Measurements from ENCODE around the gene DLG2. TPM values are rescaled to one million over a fixed set of nuclear protein-coding genes. Genes with fewer than 3 reads are reported as not detected.

DLG2 gene
- total RNA-seq, 1 donor, result 3.0 TPM

DNA sequence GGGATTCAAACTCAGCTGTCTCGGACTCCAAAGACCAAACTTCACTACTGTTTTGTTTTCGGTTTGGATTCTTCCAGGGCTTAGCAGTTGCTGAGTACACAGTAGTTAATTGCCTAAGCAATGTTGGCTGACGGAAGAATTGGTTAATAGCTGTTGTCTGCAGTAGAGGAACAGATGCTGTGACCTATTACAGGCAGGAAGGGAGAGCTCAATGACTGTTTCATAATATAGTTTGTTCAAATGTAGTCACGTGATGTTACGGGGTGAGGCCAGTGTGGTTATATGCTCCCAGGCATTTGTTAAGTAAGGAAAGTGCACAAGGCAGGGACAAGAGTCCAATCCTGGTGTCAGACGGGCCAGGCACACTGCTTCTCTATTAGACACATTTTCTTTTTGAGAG, 2118.3 kb downstream of the DLG2 start:
- no peak overlapping the region for H3K4me3 ChIP-seq (ENCODE audit: low read depth, low read length)
- DNase-seq (ENCODE audit: low read depth), result no peak
- TF ChIP-seq CTCF (IDR thresholded peaks at IDR 0.05; ENCODE audit: insufficient read depth, low read length), result no peak

DNA sequence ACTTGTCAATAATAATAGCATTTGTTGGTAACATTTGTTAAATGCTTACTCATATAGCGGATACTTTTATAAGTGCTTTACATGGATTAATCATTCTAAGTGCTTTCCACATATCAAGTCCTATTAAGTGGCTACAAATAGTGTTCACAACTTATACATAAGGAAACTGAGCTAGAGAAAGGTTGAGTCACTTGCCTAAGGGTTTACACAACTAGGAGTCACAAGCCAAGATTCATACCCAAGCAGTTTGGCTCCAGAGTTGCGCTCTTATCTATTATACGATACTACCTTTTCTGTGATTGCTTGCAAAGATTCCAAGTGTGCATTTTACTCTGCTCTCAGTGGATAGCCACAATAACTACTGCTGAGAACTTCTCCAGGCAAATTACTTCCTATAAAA, 2125.1 kb downstream of the DLG2 start:
- no peak for TF ChIP-seq CTCF (IDR thresholded peaks at IDR 0.05; ENCODE audit: insufficient read depth, low read length)
- peak; percentile 2 for DNase-seq (ENCODE audit: low read depth)

DNA sequence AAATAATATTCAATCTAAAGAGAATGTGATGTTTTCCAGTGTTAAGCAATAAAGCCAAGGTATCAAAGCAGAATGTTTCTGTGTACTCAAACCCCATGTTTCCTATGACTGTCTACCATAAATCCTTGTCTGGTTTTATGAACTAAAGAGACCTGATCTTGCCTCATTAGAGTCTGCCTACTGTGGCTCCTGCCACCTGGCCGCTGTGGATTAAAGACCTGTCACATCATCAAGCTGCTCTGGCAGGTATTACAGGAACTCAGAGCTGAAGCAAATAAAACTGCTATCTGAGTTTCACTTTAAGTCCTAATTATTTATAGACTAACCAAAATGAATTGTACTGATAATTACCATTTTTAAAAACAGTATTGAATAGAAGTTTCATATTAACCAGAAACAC, 2133.2 kb downstream of the DLG2 start:
- DNase-seq (ENCODE audit: low read depth), result no peak
- TF ChIP-seq CTCF (IDR thresholded peaks at IDR 0.05; ENCODE audit: insufficient read depth, low read length), result no peak
- no peak overlapping the region for H3K4me3 ChIP-seq (ENCODE audit: low read depth, low read length)

More for the DNA sequence above, 2125.1 kb downstream of the DLG2 start:
- H3K4me3 ChIP-seq (ENCODE audit: low read depth, low read length), result no peak overlapping the region

DNA sequence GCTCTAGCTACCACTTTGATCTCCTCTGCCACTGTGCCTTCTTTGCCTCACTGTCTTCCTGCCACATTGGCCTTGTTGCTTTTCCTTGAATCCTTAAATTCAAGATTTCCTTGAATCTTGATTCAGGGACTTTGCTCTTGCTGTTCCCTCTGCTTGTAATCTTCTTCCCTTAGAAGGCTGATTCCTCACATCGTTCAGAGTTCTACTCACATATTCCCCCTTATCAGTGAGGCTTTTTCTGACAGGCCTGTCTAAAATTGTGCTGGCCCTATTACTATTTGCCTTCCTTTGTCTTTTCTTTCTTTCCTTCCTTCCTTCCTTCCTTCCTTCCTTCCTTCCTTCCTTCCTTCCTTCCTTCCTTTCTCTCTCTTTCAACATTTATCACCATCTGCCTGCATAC, 2134.1 kb downstream of the DLG2 start:
- H3K4me3 ChIP-seq (ENCODE audit: low read depth, low read length), result no peak overlapping the region
- no peak for TF ChIP-seq CTCF (IDR thresholded peaks at IDR 0.05; ENCODE audit: insufficient read depth, low read length)

DNA sequence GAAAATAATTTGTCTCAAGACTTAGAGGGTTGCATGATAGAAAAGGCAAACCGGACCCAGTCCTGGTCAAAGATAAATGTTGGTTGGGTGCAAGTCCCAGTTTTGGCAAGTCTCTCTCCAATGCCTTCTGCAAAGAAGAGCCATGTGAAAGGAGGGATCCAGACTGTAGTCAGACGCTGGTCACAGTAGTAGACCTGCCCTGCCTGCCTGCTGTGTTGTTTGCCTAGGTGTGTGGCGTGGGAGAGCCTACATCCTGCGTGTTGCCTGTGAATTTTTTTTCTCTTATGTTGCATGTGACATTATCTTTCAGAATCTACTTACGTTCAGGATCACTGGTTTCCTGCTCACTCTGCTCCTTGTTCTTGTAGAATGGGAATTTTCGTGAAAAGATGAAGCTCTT, 2143.3 kb downstream of the DLG2 start:
- H3K4me3 ChIP-seq (ENCODE audit: low read depth, low read length), result no peak overlapping the region
- DNase-seq (ENCODE audit: low read depth), result no peak
- no peak for TF ChIP-seq CTCF (IDR thresholded peaks at IDR 0.05; ENCODE audit: insufficient read depth, low read length)

More for the DNA sequence above, 2134.1 kb downstream of the DLG2 start:
- no peak for DNase-seq (ENCODE audit: low read depth)

DNA sequence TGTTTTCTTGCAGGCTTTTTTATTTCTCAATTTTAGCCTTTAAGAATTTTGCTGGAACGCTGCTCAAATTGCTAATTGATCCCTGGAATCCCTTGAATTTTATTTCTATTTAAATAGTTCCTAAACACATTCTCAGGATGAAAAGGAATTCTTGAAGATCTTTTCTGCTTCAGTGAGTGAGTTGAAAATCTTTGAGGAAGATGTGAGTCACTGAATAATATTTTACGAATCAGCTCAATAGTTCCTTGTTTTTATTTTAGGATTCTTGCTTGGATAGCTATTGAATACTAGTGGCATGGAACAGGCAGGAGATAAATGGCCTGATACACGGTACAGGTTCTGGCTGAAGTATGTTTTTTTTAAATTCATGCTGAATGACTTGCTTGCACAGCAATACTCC, 2146.3 kb downstream of the DLG2 start:
- no peak for DNase-seq (ENCODE audit: low read depth)
- TF ChIP-seq CTCF (IDR thresholded peaks at IDR 0.05; ENCODE audit: insufficient read depth, low read length), result no peak
- H3K4me3 ChIP-seq (ENCODE audit: low read depth, low read length), result no peak overlapping the region

DNA sequence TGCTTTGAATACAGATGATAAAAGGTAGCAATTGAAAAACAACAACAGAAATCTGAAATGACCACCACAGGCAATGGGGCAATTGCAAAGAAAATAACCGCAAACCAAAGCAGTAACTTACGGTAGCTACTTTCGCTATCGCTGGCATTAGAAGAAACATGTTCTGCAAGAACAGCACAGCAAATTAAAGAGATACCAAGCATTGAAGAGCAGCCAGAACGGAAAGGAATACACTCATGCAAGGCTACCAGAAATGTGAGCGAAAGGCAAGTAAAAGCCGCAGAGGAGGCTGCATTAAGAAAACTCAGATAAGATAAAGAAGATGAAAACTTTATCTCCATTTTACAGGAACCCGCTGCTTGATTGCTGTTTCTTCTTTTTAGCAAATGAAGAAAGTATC, 2146.9 kb downstream of the DLG2 start:
- H3K4me3 ChIP-seq (ENCODE audit: low read depth, low read length), result no peak overlapping the region
- no peak for DNase-seq (ENCODE audit: low read depth)
- TF ChIP-seq CTCF (IDR thresholded peaks at IDR 0.05; ENCODE audit: insufficient read depth, low read length), result no peak
